GM21576 (cell line): Measurements from ENCODE around the gene PEX7.
"Not testable (repeated sequence)": the region's sequence is repeated elsewhere in the genome, so short reads cannot be mapped to it uniquely, and the experiment has no call there.

Source experiments
- ATAC-seq: cut with Tn5 transposase; IDR thresholded peaks from one replicate; pipeline ENCODE4 v1.9.1; 2021; ENCODE audit warnings: mild to moderate bottlenecking, moderate library complexity; ENCODE audit not compliant: unreplicated experiment

Gene PEX7

DNA sequence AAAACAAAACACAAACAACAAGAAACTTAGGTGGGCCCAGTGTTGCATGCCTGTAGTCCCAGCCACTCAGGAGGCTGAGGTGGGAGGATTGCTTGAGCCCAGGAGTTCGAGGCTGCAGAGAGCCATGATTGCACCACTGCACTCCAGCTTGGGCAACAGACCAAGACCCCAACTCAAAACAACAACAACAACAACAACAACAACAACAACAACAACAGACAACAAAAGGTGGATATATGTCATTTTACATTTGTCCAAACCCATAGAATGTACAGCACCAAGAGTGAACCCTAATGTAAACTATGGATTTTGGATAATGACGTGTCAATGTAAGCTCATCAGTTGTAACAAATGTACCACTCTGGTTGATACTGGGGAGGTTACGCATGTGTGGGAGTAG is 127.6 kb downstream of the PEX7 start:
- not testable (repeated sequence) for ATAC-seq

- ATAC-seq, result no peak
Measured at GRCh38 chr6:136950436-136951126, 128.2 kb downstream of the PEX7 start.

GRCh38 chr6:136952714-136953260 is 130.4 kb downstream of the PEX7 start:
- no peak for ATAC-seq

DNA sequence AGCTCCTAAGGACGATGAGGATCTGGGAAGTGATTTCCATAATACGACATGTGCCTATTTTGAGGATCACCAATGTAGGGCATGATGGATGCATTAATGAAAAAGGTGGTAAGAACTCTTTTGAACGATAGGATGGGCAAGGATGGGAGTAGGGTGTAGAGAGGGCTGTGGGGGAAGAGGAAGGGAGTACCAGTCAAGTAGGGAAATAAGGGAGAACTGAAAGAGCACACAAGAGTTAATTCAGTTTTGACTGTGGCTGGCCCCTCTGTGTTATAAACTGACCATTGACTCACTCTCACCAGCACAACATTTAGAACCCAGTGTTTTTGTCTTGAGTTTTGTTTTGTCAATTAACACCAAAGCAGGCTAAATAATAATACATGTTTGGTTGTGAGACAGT is 132.7 kb downstream of the PEX7 start:
- no peak for ATAC-seq

DNA sequence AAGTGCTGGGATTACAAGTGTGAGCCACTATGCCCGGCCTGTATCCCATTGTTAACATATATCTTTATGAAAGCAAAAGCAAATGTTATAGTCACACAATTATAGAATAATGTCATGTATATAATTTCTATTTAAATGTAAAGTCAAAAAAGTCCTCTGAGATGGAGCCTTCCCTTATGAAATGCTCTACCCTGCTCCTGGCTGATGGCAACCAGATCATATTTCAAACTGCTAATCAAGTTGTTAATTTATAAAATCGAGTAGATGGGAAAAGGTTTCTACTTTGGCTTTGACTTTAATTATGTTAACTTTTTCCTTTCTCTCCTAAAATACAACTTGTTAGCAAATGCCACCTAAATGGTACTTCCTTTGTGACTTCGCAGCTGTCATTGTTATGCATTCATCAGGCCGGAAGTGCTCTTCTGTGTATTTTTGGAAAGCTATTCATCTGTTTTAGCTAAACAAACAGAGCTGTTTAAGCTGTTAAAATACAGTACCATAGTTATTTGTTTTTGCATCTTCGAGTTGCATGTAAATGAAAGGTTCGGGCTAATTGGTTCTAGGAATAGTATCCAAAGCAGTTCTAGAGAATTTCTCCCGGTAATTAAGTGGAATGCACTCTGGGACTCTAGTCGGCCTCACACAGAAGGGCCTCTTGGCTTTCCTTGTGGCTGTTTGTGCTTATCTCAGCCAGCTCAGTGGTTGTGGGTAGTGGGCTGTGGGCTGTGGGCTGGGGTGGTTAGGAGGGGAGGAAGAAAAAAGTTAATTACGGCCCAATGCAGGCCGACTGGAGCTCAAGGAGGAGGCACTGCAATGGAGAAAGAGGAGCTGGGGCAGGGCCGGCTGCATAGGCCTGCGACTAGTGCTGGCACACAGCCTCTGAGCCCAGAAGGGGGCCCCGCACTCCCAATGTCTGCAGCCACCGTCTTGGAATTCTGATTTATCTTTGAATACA is 134.5 kb downstream of the PEX7 start:
- no peak for ATAC-seq

- no peak for ATAC-seq
Measured at GRCh38 chr6:136958168-136958567, 135.8 kb downstream of the PEX7 start.

DNA sequence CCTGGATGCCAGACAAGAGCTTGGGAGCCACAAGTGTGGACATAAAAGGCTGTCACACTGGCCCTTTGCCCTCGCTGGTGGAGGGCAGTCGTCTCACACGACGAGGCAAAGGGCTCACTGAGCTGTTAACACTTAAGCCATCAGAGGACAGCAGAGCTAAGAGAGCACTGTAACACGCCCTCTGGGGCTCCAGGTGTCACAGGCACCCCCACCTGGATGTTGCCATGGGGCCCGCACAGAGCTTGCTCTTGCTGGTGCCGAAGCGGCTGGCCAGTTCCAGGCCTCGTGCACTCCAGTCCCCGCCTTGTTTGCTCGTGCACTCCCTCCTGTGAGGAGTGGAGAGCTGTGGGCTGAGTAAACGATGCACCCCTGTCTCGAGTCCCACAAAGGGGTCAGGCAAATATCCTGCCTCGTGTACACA is 137.1 kb downstream of the PEX7 start:
- ATAC-seq, result no peak

DNA sequence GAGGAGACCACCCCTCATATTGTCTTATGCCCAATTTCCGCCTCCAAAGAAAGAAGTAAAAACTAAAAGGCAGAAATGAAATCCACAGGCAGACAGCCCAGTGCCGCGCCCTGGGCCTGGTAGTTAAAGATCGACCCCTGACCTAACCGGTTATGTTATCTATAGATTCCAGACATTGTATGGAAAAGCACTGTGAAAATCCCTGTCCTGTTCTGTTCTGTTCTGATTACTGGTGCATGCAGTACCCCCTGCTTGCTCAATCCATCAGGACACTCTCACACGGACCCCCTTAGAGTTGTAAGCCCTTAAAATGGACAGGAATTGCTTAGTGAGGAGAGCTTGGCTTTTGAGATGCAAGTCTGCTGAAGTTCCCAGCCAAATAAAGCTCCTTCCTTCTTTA is 137.5 kb downstream of the PEX7 start:
- ATAC-seq, result not testable (repeated sequence)

DNA sequence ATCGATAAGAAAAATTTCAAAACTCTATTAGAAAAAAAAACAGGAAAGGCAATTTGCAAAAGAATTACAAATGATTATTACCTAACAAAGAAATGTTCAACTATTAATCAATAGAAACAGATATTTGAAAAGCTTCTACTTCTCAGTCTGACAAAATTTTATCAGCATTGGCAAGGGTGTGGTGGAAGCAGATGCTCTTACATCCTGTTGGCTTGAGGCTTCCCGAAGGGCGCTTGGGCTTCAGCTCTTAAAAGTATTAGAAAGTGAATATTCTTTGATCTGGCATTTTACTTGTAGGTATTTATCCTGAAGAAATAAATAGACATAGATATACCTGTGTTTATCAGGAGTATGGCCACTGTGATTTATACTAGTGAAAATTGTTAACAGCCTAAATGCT is 138.4 kb downstream of the PEX7 start:
- no peak for ATAC-seq

GRCh38 chr6:136961848-136962247 is 139.5 kb downstream of the PEX7 start:
- no peak for ATAC-seq

DNA sequence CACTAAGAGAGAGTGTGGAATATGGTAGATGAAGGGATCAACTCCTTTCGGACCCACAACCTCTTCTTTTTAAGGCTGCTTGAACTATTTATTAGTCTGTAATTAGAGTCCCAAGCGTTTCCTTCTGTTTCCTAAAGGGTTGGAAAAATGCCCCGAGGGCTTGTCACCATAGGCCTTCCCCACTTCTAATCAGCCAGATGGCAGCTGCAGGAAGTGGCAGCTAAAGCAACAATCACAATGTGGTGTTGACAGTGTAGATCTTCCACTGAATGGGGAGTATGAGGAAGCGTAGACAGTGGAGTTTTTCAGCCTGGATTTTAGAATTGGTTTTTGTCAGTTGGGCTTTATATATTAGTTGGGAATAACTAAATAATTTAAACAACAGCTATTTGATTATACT is 140.3 kb downstream of the PEX7 start:
- no peak for ATAC-seq

DNA sequence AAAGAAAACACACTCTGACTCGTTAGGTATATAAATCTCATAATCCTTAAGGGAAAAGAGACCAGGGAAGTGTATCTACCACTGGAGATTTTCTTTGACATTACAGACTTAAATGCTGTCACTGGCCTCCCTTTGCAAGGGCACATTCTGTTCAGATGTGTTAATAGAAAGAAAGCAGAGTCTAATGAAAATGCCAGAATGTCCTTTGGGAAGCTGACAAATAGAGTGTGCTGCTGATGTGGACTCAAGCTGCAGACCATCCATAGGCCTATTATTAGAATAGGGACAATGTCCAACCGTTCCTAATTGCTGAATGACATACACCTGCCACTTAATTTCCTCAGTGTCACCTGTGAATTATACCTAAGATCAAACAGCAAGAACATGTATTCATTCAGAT is 140.9 kb downstream of the PEX7 start:
- ATAC-seq, result no peak
